Hypothalamus (tissue), 51 donors: ENCODE measurements around the gene PHF3.
"Not testable (repeated sequence)": the region's sequence is repeated elsewhere in the genome, so short reads cannot be mapped to it uniquely, and the experiment has no call there.

ENCODE experiments used
- DNase-seq, 51 donors: peaks; one replicate each; lab custom pipeline; 2025; lab: John Stamatoyannopoulos, UW

The PHF3 gene

GRCh38 chr6:63690221-63690620 lies 54.6 kb downstream of the PHF3 start:
- no peak for DNase-seq

- DNase-seq, result no peak
These were observed 70.1 kb downstream of the PHF3 start for GRCh38 chr6:63705707-63706106.

GRCh38 chr6:63706630-63707029 lies 71.0 kb downstream of the PHF3 start:
- no peak for DNase-seq

- no peak for DNase-seq
These were observed 73.0 kb downstream of the PHF3 start for GRCh38 chr6:63708631-63709030.

- no peak for DNase-seq
These were observed 73.5 kb downstream of the PHF3 start for GRCh38 chr6:63709148-63709547.

- DNase-seq, result no peak
These were observed 77.7 kb downstream of the PHF3 start for GRCh38 chr6:63713332-63713731.

GRCh38 chr6:63714091-63714490 lies 78.5 kb downstream of the PHF3 start:
- DNase-seq, result no peak

GRCh38 chr6:63716169-63716568 lies 80.6 kb downstream of the PHF3 start:
- DNase-seq, result no peak

- DNase-seq, result no peak
These were observed 85.6 kb downstream of the PHF3 start for GRCh38 chr6:63721181-63721580.

- no peak for DNase-seq
These were observed 89.1 kb downstream of the PHF3 start for GRCh38 chr6:63724721-63725120.

- no peak for DNase-seq
These were observed 94.7 kb downstream of the PHF3 start for GRCh38 chr6:63730311-63730710.

GRCh38 chr6:63731930-63732329 lies 96.3 kb downstream of the PHF3 start:
- DNase-seq, result no peak

- no peak for DNase-seq
These were observed 96.7 kb downstream of the PHF3 start for GRCh38 chr6:63732336-63732735.

GRCh38 chr6:63734923-63735322 lies 99.3 kb downstream of the PHF3 start:
- DNase-seq, result no peak

- not testable (repeated sequence) for DNase-seq
These were observed 102.6 kb downstream of the PHF3 start for GRCh38 chr6:63738190-63738589.

- no peak for DNase-seq
These were observed 103.6 kb downstream of the PHF3 start for GRCh38 chr6:63739094-63739687.

GRCh38 chr6:63740709-63741108 lies 105.1 kb downstream of the PHF3 start:
- DNase-seq, result no peak

- no peak for DNase-seq
These were observed 106.5 kb downstream of the PHF3 start for GRCh38 chr6:63742060-63742459.

- DNase-seq, result no peak
These were observed 108.1 kb downstream of the PHF3 start for GRCh38 chr6:63743691-63744090.

- DNase-seq, result no peak
These were observed 109.2 kb downstream of the PHF3 start for GRCh38 chr6:63744810-63745209.

GRCh38 chr6:63745784-63746183 lies 110.2 kb downstream of the PHF3 start:
- no peak for DNase-seq

- no peak for DNase-seq
These were observed 114.8 kb downstream of the PHF3 start for GRCh38 chr6:63750400-63750799.

- not testable (repeated sequence) for DNase-seq
These were observed 121.7 kb downstream of the PHF3 start for GRCh38 chr6:63757275-63757674.
